Natural killer cell (primary cell): ENCODE data around the gene CCL27. TPM values are rescaled to one million over a fixed set of nuclear protein-coding genes. Genes with fewer than 3 reads are reported as not detected.

Experiments
- ATAC-seq, 3 donors: fragments of 150-1000 bp in 2 of 3; fragments of 200-7000 bp in 1 of 3; cut with Tn5 transposase; 1 replicate in 1 of 3; 2 replicates in 2 of 3; pipeline ENCODE4 v1.10.0; 2021; ENCODE audit warnings: mild to moderate bottlenecking in 2 of 3, moderate library complexity in 2 of 3
- DNase-seq, 2 donors: peaks; one replicate each; pipeline versions ENCODE4 v3.0.0 to v3.0.0-alpha.2; 2013 to 2021; ENCODE audit warnings: mixed read lengths in 1 of 2
- H3K27ac ChIP-seq: one replicate; pipeline ENCODE4 v1.5.1; 2013; ENCODE audit warnings: mild to moderate bottlenecking, low read length
- H3K27me3 ChIP-seq: one replicate; pipeline ENCODE4 v1.6.1; 2013; ENCODE audit warnings: low read length; ENCODE audit not compliant: control insufficient read depth, insufficient read depth
- H3K36me3 ChIP-seq: one replicate; pipeline ENCODE4 v1.6.1; 2013; ENCODE audit warnings: low read length; ENCODE audit not compliant: control insufficient read depth, insufficient read depth
- H3K4me1 ChIP-seq: one replicate; pipeline ENCODE4 v1.6.1; 2013; ENCODE audit warnings: low read length; ENCODE audit not compliant: control insufficient read depth, insufficient read depth
- H3K4me3 ChIP-seq: one replicate; pipeline ENCODE4 v1.5.1; 2013; ENCODE audit warnings: low read length
- H3K9me3 ChIP-seq: one replicate; pipeline ENCODE4 v1.6.1; 2013; ENCODE audit warnings: low read length; ENCODE audit not compliant: control insufficient read depth, insufficient read depth
- H3K27ac Mint-ChIP-seq, 2 donors: one replicate each; pipeline ENCODE4 v1.8.0; 2022; ENCODE audit warnings: mild to moderate bottlenecking in 2 of 2, mixed read lengths in 2 of 2, moderate library complexity in 1 of 2
- H3K27me3 Mint-ChIP-seq, 2 donors: one replicate each; pipeline ENCODE4 v1.8.0; 2022; ENCODE audit warnings: low read depth in 2 of 2, mixed read lengths in 2 of 2
- H3K36me3 Mint-ChIP-seq: one replicate; pipeline ENCODE4 v1.8.0; 2022; ENCODE audit warnings: mixed read lengths
- H3K4me1 Mint-ChIP-seq, 2 donors: one replicate each; pipeline ENCODE4 v1.8.0; 2022; ENCODE audit warnings: mixed read lengths in 2 of 2
- H3K4me3 Mint-ChIP-seq: one replicate; pipeline ENCODE4 v1.8.0; 2022; ENCODE audit warnings: mild to moderate bottlenecking, moderate library complexity, mixed read lengths
- H3K9me3 Mint-ChIP-seq, 2 donors: one replicate each; pipeline ENCODE4 v1.8.0; 2022; ENCODE audit warnings: mixed read lengths in 2 of 2
- CTCF ChIP-seq: fragments of 200-600 bp; IDR thresholded peaks from one replicate; pipeline ENCODE4 v1.8.0; 2022; ENCODE audit warnings: antibody characterized with exemption
- WGBS: methylation state at CpG from one replicate; pipeline ENCODE4 v1.1.7; 2013; ENCODE audit warnings: missing lambda C conversion rate; ENCODE audit not compliant: insufficient coverage; 5-methylcytosine and 5-hydroxymethylcytosine counted together
- intact Hi-C: fragments of 100-400 bp; cut with micrococcal nuclease; formaldehyde crosslinking; loops from one replicate; pipeline ENCODE4 v1.14.2; 2022
- total RNA-seq, 4 donors: library from RNA; stranded (reverse); fragments of 120-200 nt in 1 of 4; gene quantifications; one replicate each; pipeline versions ENCODE4 v1.2.3 to v1.2.4, GENCODE V29; 2013 to 2022

Gene CCL27
- total RNA-seq, 3 donors from 2014 or later (not counting 1 experiment from before 2014, with no cell fraction given): not detected

GRCh38 chr9:34675869-34676268 lies 13.4 kb upstream of the CCL27 start:
- no peak overlapping the region for H3K4me3 ChIP-seq
- intact Hi-C loops: no loop called here
- no peaks in the 10 kb centered on the region for H3K9me3 ChIP-seq
- no peaks in the 10 kb centered on the region for H3K4me1 ChIP-seq
- no peak overlapping the region for H3K27ac ChIP-seq
- H3K36me3 ChIP-seq: no peaks in the 10 kb centered on the region
- TF ChIP-seq CTCF: no peak
- ATAC-seq (no peak), DNase-seq (no peak)
- Mint-ChIP-seq H3K4me3 (no peak overlapping the region), H3K4me1 (no peaks in the 10 kb centered on the region), H3K27ac (no peak overlapping the region), H3K36me3 (no peaks in the 10 kb centered on the region), H3K9me3 (no peaks in the 10 kb centered on the region), H3K27me3 (no peaks in the 10 kb centered on the region)
- 98% methylated on average over 2 of the region's 2 CpGs for WGBS
- H3K27me3 ChIP-seq: no peaks in the 10 kb centered on the region

- ATAC-seq: peak in 1 of 3 donors; percentile 71
- no peak overlapping the region for H3K4me3 ChIP-seq
- H3K36me3 ChIP-seq: no peaks in the 10 kb centered on the region
- H3K27ac ChIP-seq: no peak overlapping the region
- no peaks in the 10 kb centered on the region for H3K36me3 Mint-ChIP-seq
- no peaks in the 10 kb centered on the region for H3K9me3 ChIP-seq
- no peak for TF ChIP-seq CTCF
- no peaks in the 10 kb centered on the region for H3K4me1 Mint-ChIP-seq
- H3K4me3 Mint-ChIP-seq: no peak overlapping the region
- H3K27ac Mint-ChIP-seq: no peak overlapping the region
- intact Hi-C loops: no loop called here
- H3K9me3 Mint-ChIP-seq: no peaks in the 10 kb centered on the region
- WGBS: 32% methylated on average over 9 of the region's 10 CpGs
- no peaks in the 10 kb centered on the region for H3K27me3 Mint-ChIP-seq
- DNase-seq: peak in 1 of 2 donors; percentile 70
- H3K27me3 ChIP-seq: no peaks in the 10 kb centered on the region
- H3K4me1 ChIP-seq: no peaks in the 10 kb centered on the region
Measured at GRCh38 chr9:34675048-34675714, 12.7 kb upstream of the CCL27 start.

- Mint-ChIP-seq H3K36me3 (no peaks in the 10 kb centered on the region), H3K27ac (no peak overlapping the region), H3K4me3 (no peak overlapping the region), H3K27me3 (no peaks in the 10 kb centered on the region), H3K4me1 (no peaks in the 10 kb centered on the region), H3K9me3 (no peaks in the 10 kb centered on the region)
- intact Hi-C loops: no loop called here
- H3K9me3 ChIP-seq: no peaks in the 10 kb centered on the region
- H3K4me1 ChIP-seq: no peaks in the 10 kb centered on the region
- no peak for TF ChIP-seq CTCF
- WGBS: 83% methylated on average over 3 of the region's 3 CpGs
- no peak for ATAC-seq
- H3K36me3 ChIP-seq: no peaks in the 10 kb centered on the region
- DNase-seq: no peak
- no peak overlapping the region for H3K4me3 ChIP-seq
- H3K27me3 ChIP-seq: no peaks in the 10 kb centered on the region
- no peak overlapping the region for H3K27ac ChIP-seq
Measured at GRCh38 chr9:34674440-34674839, 12.0 kb upstream of the CCL27 start.

- intact Hi-C loops: no loop called here
- no peaks in the 10 kb centered on the region for H3K27me3 ChIP-seq
- Mint-ChIP-seq H3K27ac (no peak overlapping the region), H3K4me1 (no peaks in the 10 kb centered on the region), H3K36me3 (no peaks in the 10 kb centered on the region), H3K27me3 (no peaks in the 10 kb centered on the region), H3K4me3 (no peak overlapping the region), H3K9me3 (no peaks in the 10 kb centered on the region)
- no peaks in the 10 kb centered on the region for H3K9me3 ChIP-seq
- H3K4me3 ChIP-seq: no peak overlapping the region
- ATAC-seq (no peak), DNase-seq (no peak)
- peaks cover under 1% of the 10 kb centered on the region for H3K4me1 ChIP-seq
- no peak overlapping the region for H3K27ac ChIP-seq
- no peak for TF ChIP-seq CTCF
- WGBS: 100% methylated on average over 1 of the region's 1 CpG
- no peaks in the 10 kb centered on the region for H3K36me3 ChIP-seq
Measured at GRCh38 chr9:34671307-34671706, 8.8 kb upstream of the CCL27 start.
